Ovary (tissue), 9 donors: ENCODE measurements around the gene CDH23. TPM values are rescaled to one million over a fixed set of nuclear protein-coding genes. Genes with fewer than 3 reads are reported as not detected.

Source experiments
- DNase-seq, 5 donors: peaks; one replicate each; pipeline ENCODE4 v3.0.0-alpha.2; 2019 to 2020
- H3K27ac ChIP-seq, 2 donors: fragments of 200-600 bp; one replicate each; pipeline versions ENCODE4 v1.5.1 to v1.8.0; 2019 to 2022
- H3K27me3 ChIP-seq: fragments of 200-600 bp; one replicate; pipeline ENCODE4 v1.8.0; 2022
- H3K36me3 ChIP-seq: fragments of 200-600 bp; sonication (generic); one replicate; pipeline ENCODE4 v1.5.1; 2019
- H3K4me1 ChIP-seq: one replicate; pipeline ENCODE4 v1.8.1; 2013; ENCODE audit warnings: mild to moderate bottlenecking, moderate library complexity; ENCODE audit not compliant: insufficient read depth
- H3K4me3 ChIP-seq: fragments of 200-600 bp; sonication (generic); one replicate; pipeline ENCODE4 v1.5.1; 2017
- H3K9me3 ChIP-seq, 2 donors: fragments of 200-600 bp in 1 of 2; sonication (generic) in 1 of 2; one replicate each; pipeline versions ENCODE4 v1.5.1 to v1.8.1; 2013 to 2019; ENCODE audit warnings: mild to moderate bottlenecking in 1 of 2, moderate library complexity in 1 of 2
- EP300 ChIP-seq: sonication (generic); formaldehyde crosslinking; IDR thresholded peaks from one replicate; pipeline ENCODE4 v1.6.1; 2017; ENCODE audit warnings: antibody characterized with exemption
- POLR2A ChIP-seq: fragments of 450-650 bp; IDR thresholded peaks from one replicate; pipeline ENCODE4 v1.6.1; 2017; ENCODE audit warnings: antibody characterized with exemption, mild to moderate bottlenecking, moderate library complexity
- WGBS, 3 donors: extraction: QIAGEN DNeasy Blood & Tissue Kit in 1 of 3; methylation state at CpG; one replicate each; pipeline versions ENCODE4 v1.1.5 to v1.1.7; 2013 to 2017; 5-methylcytosine and 5-hydroxymethylcytosine counted together
- intact Hi-C, 4 donors: fragments of 100-400 bp; cut with DNase I; formaldehyde crosslinking; loops; one replicate each; pipeline versions ENCODE4 v1.11.0 to v1.15.1; 2022 to 2023
- polyA plus RNA-seq, 2 donors: library from polyadenylated mRNA; stranded (reverse); fragments of 200-250 nt in 1 of 2; fragments of 350-450 nt in 1 of 2; fragmentation: Illumina TruSeq in 1 of 2; extraction: RNeasy Lipid Tissue Mini Kit (QIAGEN cat#74804) in 1 of 2; gene quantifications; one replicate each; pipeline ENCODE4 v1.2.3, GENCODE V29; 2013 to 2014
- total RNA-seq, 7 donors: library from RNA; depleted of rRNA in 2 of 7; stranded (reverse); fragments of >200 nt in 2 of 7; fragmentation: NEBNext Ultra II Directional in 3 of 7; extraction: Animal tissue kit (Norgen Biotek cat#: 25700) in 3 of 7; gene quantifications; one replicate each; pipeline versions ENCODE4 v1.1.0 to v1.2.4, GENCODE V29; 2016 to 2023
- TF ChIP-seq, protein P1 (sequence below), 3 donors: fragments of 450-650 bp in 2 of 3; fragments of 200-600 bp in 1 of 3; IDR thresholded peaks; one replicate each; pipeline versions ENCODE4 v1.5.1 to v1.8.0; 2016 to 2022; ENCODE audit warnings: antibody characterized with exemption in 3 of 3, mild to moderate bottlenecking in 1 of 3
- donor health status: DM: no; HTN: no; CAD: no; lungs with moderate emphysema.
- donor health status: DM: no; HTN: no; CAD: no.
- donor health status: Bipolar disorder and iron deficiency.
- donor health status: DM: yes; HTN: yes; CAD: no.
- donor health status: DM: no; HTN: no; CAD: no.
- donor health status: DM: yes; HTN: yes; CAD: no.

The CDH23 gene
- total and polyA plus RNA-seq, 9 donors = 7.5 to 108 (median 39.1) TPM

DNA sequence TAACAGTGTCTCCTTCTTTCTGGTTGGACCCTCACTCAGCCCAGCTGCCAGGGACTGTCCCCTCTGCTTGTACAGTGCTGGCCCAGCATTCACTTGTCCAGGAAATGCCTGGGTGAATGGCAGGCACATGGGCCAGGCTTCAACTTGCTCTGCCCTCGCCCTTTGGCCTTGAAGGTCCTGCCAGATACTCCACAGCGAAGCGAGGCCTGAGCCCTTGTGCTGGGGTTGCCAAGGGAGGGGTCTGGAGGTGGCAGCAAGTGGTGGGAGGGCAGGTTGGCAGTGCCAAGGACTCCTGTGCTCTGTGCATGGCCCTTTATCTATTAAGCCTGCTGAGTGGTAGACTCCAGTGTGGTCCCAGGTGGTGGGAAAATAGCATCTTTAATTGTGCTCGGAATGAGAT, 75.7 kb downstream of the CDH23 start:
- WGBS, 3 donors = 73 to 80% (median 75%) methylated on average over 4 of the region's 4 CpGs
- Histone ChIP-seq H3K4me3 (no peak overlapping the region), H3K4me1 (peaks cover 23% of the 10 kb centered on the region), H3K27ac (peak overlapping the region; percentile 33 to 34), H3K36me3 (no peaks in the 10 kb centered on the region), H3K9me3 (no peaks in the 10 kb centered on the region), H3K27me3 (no peaks in the 10 kb centered on the region)
- intact Hi-C loops = no loop called here
- TF ChIP-seq POLR2A (no peak), EP300 (no peak)
- TF ChIP-seq, protein P1, sequence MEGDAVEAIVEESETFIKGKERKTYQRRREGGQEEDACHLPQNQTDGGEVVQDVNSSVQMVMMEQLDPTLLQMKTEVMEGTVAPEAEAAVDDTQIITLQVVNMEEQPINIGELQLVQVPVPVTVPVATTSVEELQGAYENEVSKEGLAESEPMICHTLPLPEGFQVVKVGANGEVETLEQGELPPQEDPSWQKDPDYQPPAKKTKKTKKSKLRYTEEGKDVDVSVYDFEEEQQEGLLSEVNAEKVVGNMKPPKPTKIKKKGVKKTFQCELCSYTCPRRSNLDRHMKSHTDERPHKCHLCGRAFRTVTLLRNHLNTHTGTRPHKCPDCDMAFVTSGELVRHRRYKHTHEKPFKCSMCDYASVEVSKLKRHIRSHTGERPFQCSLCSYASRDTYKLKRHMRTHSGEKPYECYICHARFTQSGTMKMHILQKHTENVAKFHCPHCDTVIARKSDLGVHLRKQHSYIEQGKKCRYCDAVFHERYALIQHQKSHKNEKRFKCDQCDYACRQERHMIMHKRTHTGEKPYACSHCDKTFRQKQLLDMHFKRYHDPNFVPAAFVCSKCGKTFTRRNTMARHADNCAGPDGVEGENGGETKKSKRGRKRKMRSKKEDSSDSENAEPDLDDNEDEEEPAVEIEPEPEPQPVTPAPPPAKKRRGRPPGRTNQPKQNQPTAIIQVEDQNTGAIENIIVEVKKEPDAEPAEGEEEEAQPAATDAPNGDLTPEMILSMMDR (IDR thresholded peaks at IDR 0.05) = no peak
- DNase-seq = no peak

DNA sequence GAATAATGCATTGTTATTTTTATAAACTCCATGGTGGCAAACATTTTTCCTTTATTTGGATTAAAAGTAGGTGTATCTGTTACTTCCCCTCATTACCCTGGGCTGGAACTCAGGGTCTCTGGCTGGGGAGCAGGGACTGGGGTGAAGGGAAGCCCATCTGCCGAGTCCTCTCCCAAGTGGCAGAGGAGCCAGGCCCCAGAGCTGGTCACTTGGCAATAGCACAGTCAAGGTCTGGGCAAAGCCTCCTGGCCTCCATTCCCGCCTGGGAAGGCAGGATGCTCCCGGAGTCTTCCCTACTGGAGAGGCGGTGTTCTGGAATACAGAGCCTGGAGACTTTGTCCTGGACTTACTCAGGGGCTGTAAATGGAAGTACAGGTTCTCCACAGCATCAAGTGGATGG, 76.2 kb downstream of the CDH23 start:
- peaks cover 26% of the 10 kb centered on the region for H3K4me1 ChIP-seq
- H3K4me3 ChIP-seq = no peak overlapping the region
- no peak for TF ChIP-seq EP300
- no peak for TF ChIP-seq POLR2A
- TF ChIP-seq, protein P1 (IDR thresholded peaks at IDR 0.05) = no peak
- H3K27ac ChIP-seq = no peak overlapping the region
- no peaks in the 10 kb centered on the region for H3K27me3 ChIP-seq
- no peaks in the 10 kb centered on the region for H3K9me3 ChIP-seq
- DNase-seq = no peak
- intact Hi-C loops = no loop called here
- 90 to 93% (median 92%) methylated on average over 4 of the region's 4 CpGs for WGBS, 3 donors
- no peaks in the 10 kb centered on the region for H3K36me3 ChIP-seq

DNA sequence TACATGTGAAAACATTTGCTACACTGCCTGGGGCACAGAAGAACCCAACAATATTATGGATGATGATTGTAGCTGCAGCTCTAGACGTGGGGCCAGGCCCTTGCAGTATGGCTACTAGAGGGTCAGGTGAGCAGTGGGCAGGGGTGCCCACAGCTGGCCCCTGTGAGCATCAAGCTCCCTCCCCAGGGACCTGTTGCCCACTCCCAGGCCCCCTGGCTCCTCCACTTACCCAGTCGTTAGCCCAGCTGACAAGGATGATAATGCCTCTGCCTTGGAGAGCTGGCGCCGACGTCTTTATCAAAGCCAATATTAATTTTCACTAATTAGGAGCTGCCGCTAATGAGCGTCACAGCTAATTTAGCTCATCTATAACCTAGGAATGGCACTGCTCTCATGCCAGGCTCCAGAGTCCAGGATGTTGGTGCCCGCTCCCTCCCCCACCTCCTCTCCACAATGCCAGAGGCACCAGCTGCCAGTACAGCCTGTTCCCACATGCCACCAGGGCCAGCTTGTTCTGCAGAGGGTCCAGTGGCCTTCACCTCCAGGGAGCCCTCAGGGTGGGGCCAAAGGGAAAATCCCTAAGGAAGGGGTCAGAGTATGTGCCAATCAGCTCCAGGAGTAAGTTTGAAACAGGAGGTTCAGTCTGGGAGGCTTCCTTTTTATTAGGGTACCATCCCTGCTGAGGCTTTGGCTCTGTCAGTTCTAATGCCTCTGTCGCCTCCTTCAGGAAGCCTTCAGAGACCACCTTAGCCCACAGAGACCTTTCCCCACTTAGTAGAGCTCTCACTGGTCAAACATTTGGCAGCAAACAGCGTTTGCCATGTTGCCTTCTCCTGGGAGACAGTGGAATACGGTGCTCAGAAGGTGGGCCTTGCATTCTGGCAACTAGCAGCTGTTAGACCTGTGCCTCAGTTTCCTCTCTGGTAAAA, 77.2 kb downstream of the CDH23 start:
- DNase-seq = no peak
- H3K4me1 ChIP-seq = peaks cover 26% of the 10 kb centered on the region
- intact Hi-C loops = no loop called here
- H3K9me3 ChIP-seq = no peaks in the 10 kb centered on the region
- H3K27me3 ChIP-seq = no peaks in the 10 kb centered on the region
- no peak overlapping the region for H3K27ac ChIP-seq
- 88 to 90% (median 88%) methylated on average over 11 of the region's 11 CpGs for WGBS, 3 donors
- no peak overlapping the region for H3K4me3 ChIP-seq
- TF ChIP-seq EP300 (no peak), POLR2A (no peak)
- TF ChIP-seq, protein P1 (IDR thresholded peaks at IDR 0.05) = no peak
- H3K36me3 ChIP-seq = no peaks in the 10 kb centered on the region

DNA sequence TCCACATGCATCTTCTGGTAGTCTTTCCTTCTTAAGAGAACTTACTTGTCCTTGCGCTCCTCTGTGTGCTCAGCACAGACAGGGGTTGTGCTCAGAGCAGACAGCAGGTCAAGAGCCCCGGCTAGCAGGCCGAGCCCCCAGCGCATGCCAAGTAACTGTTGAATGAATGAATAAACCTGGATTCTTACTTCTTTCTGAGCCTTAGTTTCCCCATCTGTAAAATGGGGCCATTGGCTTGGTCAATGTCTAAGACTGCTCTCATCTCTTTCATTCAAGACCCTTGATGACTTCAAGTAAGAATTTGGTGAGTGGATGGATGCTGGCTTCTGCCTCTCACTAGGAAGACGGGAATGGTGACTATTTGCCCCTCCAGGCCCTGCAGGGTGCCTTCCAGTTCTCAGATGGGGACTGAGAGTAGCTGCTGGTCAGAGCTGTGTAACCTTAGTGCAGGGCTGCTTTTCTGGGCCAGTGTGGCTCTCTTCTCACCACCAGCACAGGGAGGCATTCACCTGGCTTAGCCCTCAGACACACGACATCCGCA, 78.1 kb downstream of the CDH23 start:
- 63 to 72% (median 71%) methylated on average over 7 of the region's 7 CpGs for WGBS, 3 donors
- peak overlapping the region in 1 of 2 donors; percentile 65 for H3K27ac ChIP-seq
- no peaks in the 10 kb centered on the region for H3K27me3 ChIP-seq
- peaks cover 26% of the 10 kb centered on the region for H3K4me1 ChIP-seq
- no peak overlapping the region for H3K4me3 ChIP-seq
- TF ChIP-seq POLR2A (no peak), EP300 (no peak)
- TF ChIP-seq, protein P1 (IDR thresholded peaks at IDR 0.05) = no peak
- intact Hi-C loops = no loop called here
- H3K9me3 ChIP-seq = no peaks in the 10 kb centered on the region
- no peak for DNase-seq
- no peaks in the 10 kb centered on the region for H3K36me3 ChIP-seq
